K562 (cell line): Measurements from ENCODE around the gene PILRA. TPM values are rescaled to one million over a fixed set of nuclear protein-coding genes. Genes with fewer than 3 reads are reported as not detected.
A peak's percentile ranks its signal among the peaks of the same experiment; 100 is the strongest.

Experiments used
- AFF4 ChIP-seq: sonication (generic); formaldehyde crosslinking; IDR thresholded peaks from 2 replicates; pipeline ENCODE4 v1.8.0; 2023; ENCODE audit warnings: mild to moderate bottlenecking, missing genetic modification reagents
- CCAR2 ChIP-seq: fragments of 200-400 bp; formaldehyde crosslinking; IDR thresholded peaks from 2 replicates; pipeline ENCODE4 v1.6.1; 2017; ENCODE audit warnings: mild to moderate bottlenecking, low read depth, low read length
- FOXP4 ChIP-seq: sonication (generic); formaldehyde crosslinking; IDR thresholded peaks from 2 replicates; pipeline ENCODE4 v1.8.0; 2022; ENCODE audit warnings: mild to moderate bottlenecking, missing genetic modification reagents, borderline replicate concordance
- GTF2E2 ChIP-seq: fragments of 200-800 bp; sonication (Bioruptor generic); IDR thresholded peaks from 2 replicates; pipeline ENCODE4 v1.6.1; 2016; ENCODE audit warnings: missing genetic modification characterization, missing compliant biosample characterization
- HDAC6 ChIP-seq: IDR thresholded peaks from 2 replicates; pipeline ENCODE4 v1.6.1; 2012; ENCODE audit warnings: low read depth, mild to moderate bottlenecking, control low read depth, inconsistent platforms, low read length, moderate library complexity
- HDGF ChIP-seq: fragments of 450-650 bp; IDR thresholded peaks from 2 replicates; pipeline ENCODE4 v1.6.1; 2016
- LARP7 ChIP-seq: fragments of 450-650 bp; IDR thresholded peaks from 2 replicates; pipeline ENCODE4 v1.6.1; 2016
- MLLT1 ChIP-seq, 2 experiments: fragments of 450-650 bp; IDR thresholded peaks; 2 replicates each; pipeline ENCODE4 v1.6.1; 2016
- PRDM10 ChIP-seq: fragments of 450-650 bp; IDR thresholded peaks from 2 replicates; pipeline ENCODE4 v1.6.1; 2018; ENCODE audit not compliant: partially characterized antibody
- RFX5 ChIP-seq: IDR thresholded peaks from 2 replicates; pipeline ENCODE4 v1.6.1; 2011; ENCODE audit warnings: low read depth, mild to moderate bottlenecking, improper control_type of control experiment, low read length
- STAT6 ChIP-seq: sonication (generic); formaldehyde crosslinking; IDR thresholded peaks from 2 replicates; pipeline ENCODE4 v1.8.1; 2023; ENCODE audit warnings: mild to moderate bottlenecking, missing genetic modification reagents
- TAF15 ChIP-seq: fragments of 200-400 bp; formaldehyde crosslinking; IDR thresholded peaks from 2 replicates; pipeline ENCODE4 v1.6.1; 2017; ENCODE audit warnings: mild to moderate bottlenecking, low read depth, low read length, moderate library complexity
- polyA plus RNA-seq, 8 experiments: library from polyadenylated mRNA; depleted of rRNA in 4 of 8; stranded (reverse) in 5 of 8; unstranded in 3 of 8; fragments of >200 nt; fragmentation: Nextera tagmentation in 2 of 8; fragmentation: Illumina TruSeq in 1 of 8; extraction: Ambion mirVana in 2 of 8; extraction: Trizol in 1 of 8; gene quantifications; 2 replicates each; pipeline versions ENCODE4 v1.2.1 to v1.2.3, GENCODE V29; 2011 to 2014; ENCODE audit warnings: inconsistent platforms in 1 of 8, missing spikeins in 1 of 8
- total RNA-seq, 7 experiments: library from RNA; depleted of rRNA in 6 of 7; stranded (reverse); fragments of >200 nt in 6 of 7; fragmentation: Illumina TruSeq in 2 of 7; extraction: Trizol in 2 of 7; gene quantifications; 2 replicates each; pipeline versions ENCODE4 v1.2.1 to v1.2.3, GENCODE V29; 2011 to 2021; ENCODE audit warnings: low replicate concordance in 1 of 7

PILRA gene
- total and polyA plus RNA-seq, 9 of the 15 experiments (the other 6 are each of a cell fraction or from before 2014, with no cell fraction given): 0.13 to 1.8 (median 0.62) TPM

- TF ChIP-seq PRDM10 (peak; percentile 77), FOXP4 (CRISPR knock-in tag) (peak; percentile 85; the same call in 1 of the 2 replicates), LARP7 (peak; percentile 75; the same call in 1 of the 2 replicates), STAT6 (no peak), HDAC6 (0 out of 2 replicates have a peak, but pooled peaks have one; percentile 40), HDGF (no peak), CCAR2 (no peak), AFF4 (CRISPR knock-in tag) (peak; percentile 91), TAF15 (peak; percentile 74; the same call in 1 of the 2 replicates), GTF2E2 (peak; percentile 89), RFX5 (peak; percentile 45; the same call in 1 of the 2 replicates), MLLT1 (IDR thresholded peaks at IDR 0.05) (peak; percentile 49 to 67; a peak in 3 of 4 replicates)
These were observed 55.8 kb downstream of the PILRA start (continued) for GRCh38 chr7:100428967-100429636.
